Measurements from ENCODE around the gene PODNL1.

DNA sequence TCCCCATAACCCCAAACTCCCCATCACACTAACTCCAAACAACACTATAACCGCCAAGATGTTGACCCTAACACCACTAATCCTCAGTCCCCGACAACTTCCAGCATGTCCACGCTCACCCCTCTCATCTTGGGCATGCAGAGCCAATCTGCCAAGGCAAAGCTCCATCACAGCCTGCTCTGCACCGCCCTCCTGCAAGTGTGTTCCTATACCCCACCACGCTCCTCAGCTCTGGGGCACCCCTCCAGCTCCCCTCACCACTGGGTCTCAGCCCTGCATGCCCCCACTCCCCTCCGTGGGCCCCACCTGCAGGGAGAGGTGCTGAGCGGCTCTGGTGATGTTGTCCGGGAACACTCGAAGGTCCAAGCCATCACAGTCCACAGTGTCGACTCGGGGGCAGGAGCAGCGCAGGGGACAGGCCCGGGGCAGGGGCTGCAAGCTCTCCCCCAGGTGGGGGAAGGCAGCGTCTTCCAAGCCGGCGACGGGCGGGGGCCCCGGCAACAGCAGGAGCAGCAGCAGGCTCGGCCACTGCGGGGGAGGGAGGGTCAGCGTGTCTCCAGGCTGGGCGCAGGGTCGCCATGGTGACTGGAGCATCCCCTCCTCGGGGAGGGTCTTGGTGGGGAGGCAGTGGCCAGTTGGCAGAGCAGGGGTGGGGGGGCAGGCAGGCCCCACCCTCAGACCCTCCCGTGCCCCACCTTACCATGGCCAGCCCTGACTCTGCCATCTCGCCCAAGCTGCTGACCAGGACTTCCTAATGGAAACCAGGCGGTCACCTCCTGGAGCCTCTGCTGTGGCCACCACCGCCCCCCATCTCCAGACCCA is 527 bp downstream of the PODNL1 start:
- TF ChIP-seq HDAC2 (CRISPR knock-in tag; IDR thresholded peaks at IDR 0.05): no peak
- no peak for TF ChIP-seq JUND (CRISPR knock-in tag; IDR thresholded peaks at IDR 0.05)
- no peak for TF ChIP-seq DPF2 (CRISPR knock-in tag; IDR thresholded peaks at IDR 0.05; ENCODE audit: borderline replicate concordance, low read depth)
- TF ChIP-seq TEAD3 (CRISPR knock-in tag; optimal IDR thresholded peaks at IDR 0.05; ENCODE audit: borderline replicate concordance): no peak
- TF ChIP-seq ZNF121 (CRISPR knock-in tag; IDR thresholded peaks at IDR 0.05): no peak
- TF ChIP-seq SRSF1 (optimal IDR thresholded peaks at IDR 0.05; ENCODE audit: low read depth, low read length): no peak
- TF ChIP-seq SP1 (IDR thresholded peaks at IDR 0.05): no peak
- TF ChIP-seq SP1 (CRISPR knock-in tag; IDR thresholded peaks at IDR 0.05): no peak
- TF ChIP-seq ZBTB2 (CRISPR knock-in tag; IDR thresholded peaks at IDR 0.05; ENCODE audit: low read depth): no peak
- no peak for TF ChIP-seq CEBPZ (IDR thresholded peaks at IDR 0.05; ENCODE audit: low read length)
- TF ChIP-seq E2F1 (CRISPR knock-in tag; IDR thresholded peaks at IDR 0.05): no peak
- no peak for TF ChIP-seq ZNF274 (CRISPR knock-in tag; IDR thresholded peaks at IDR 0.05)
- TF ChIP-seq EZH2 (conservative IDR thresholded peaks at IDR 0.05; ENCODE audit: low read depth, low read length): no peak
- no peak for TF ChIP-seq EP300 (IDR thresholded peaks at IDR 0.05; ENCODE audit: low read depth in 2 of 2, low read length in 2 of 2)
- no peak for TF ChIP-seq EP300 (CRISPR knock-in tag; IDR thresholded peaks at IDR 0.05; ENCODE audit: borderline replicate concordance)
